ENCODE measurements around the gene MAVS.

The MAVS gene

GRCh38 chr20:3847429-3847940 lies 851 bp downstream of the MAVS start:
- TF ChIP-seq FOXP2 (optimal IDR thresholded peaks at IDR 0.05; ENCODE audit: borderline replicate concordance, extremely low read depth, extremely low read length, insufficient read depth): no peak

GRCh38 chr20:3848565-3848964 lies 1.9 kb downstream of the MAVS start:
- no peak for TF ChIP-seq FOXP2 (optimal IDR thresholded peaks at IDR 0.05; ENCODE audit: borderline replicate concordance, extremely low read depth, extremely low read length, insufficient read depth)
- TF ChIP-seq REST (IDR thresholded peaks at IDR 0.05; ENCODE audit: insufficient read depth in 1 of 2, low read depth in 2 of 2, low read length in 2 of 2): no peak
- no peak for TF ChIP-seq SIN3A (IDR thresholded peaks at IDR 0.05; ENCODE audit: borderline replicate concordance, insufficient read depth, low read length)
- no peak for TF ChIP-seq POLR2AphosphoS5 (IDR thresholded peaks at IDR 0.05; ENCODE audit: low read depth, low read length)

GRCh38 chr20:3854462-3854871 lies 7.8 kb downstream of the MAVS start:
- no peak for TF ChIP-seq POLR2AphosphoS5 (IDR thresholded peaks at IDR 0.05; ENCODE audit: low read depth, low read length)
- TF ChIP-seq SIN3A (IDR thresholded peaks at IDR 0.05; ENCODE audit: borderline replicate concordance, insufficient read depth, low read length): no peak
- TF ChIP-seq TAF1 (IDR thresholded peaks at IDR 0.05; ENCODE audit: borderline replicate concordance, insufficient read depth, low read length): no peak
- no peak for TF ChIP-seq FOXP2 (optimal IDR thresholded peaks at IDR 0.05; ENCODE audit: borderline replicate concordance, extremely low read depth, extremely low read length, insufficient read depth)
- no peak for TF ChIP-seq REST (IDR thresholded peaks at IDR 0.05; ENCODE audit: insufficient read depth in 1 of 2, low read depth in 2 of 2, low read length in 2 of 2)

GRCh38 chr20:3857405-3857804 lies 10.8 kb downstream of the MAVS start:
- TF ChIP-seq FOXP2 (optimal IDR thresholded peaks at IDR 0.05; ENCODE audit: borderline replicate concordance, extremely low read depth, extremely low read length, insufficient read depth) (no peak), TAF1 (IDR thresholded peaks at IDR 0.05; ENCODE audit: borderline replicate concordance, insufficient read depth, low read length) (no peak), SIN3A (IDR thresholded peaks at IDR 0.05; ENCODE audit: borderline replicate concordance, insufficient read depth, low read length) (no peak), POLR2AphosphoS5 (IDR thresholded peaks at IDR 0.05; ENCODE audit: low read depth, low read length) (no peak), REST (IDR thresholded peaks at IDR 0.05; ENCODE audit: insufficient read depth in 1 of 2, low read depth in 2 of 2, low read length in 2 of 2) (no peak)

GRCh38 chr20:3858689-3859088 lies 12.1 kb downstream of the MAVS start:
- TF ChIP-seq TAF1 (IDR thresholded peaks at IDR 0.05; ENCODE audit: borderline replicate concordance, insufficient read depth, low read length): no peak
- TF ChIP-seq REST (IDR thresholded peaks at IDR 0.05; ENCODE audit: insufficient read depth in 1 of 2, low read depth in 2 of 2, low read length in 2 of 2): no peak
- no peak for TF ChIP-seq POLR2AphosphoS5 (IDR thresholded peaks at IDR 0.05; ENCODE audit: low read depth, low read length)
- TF ChIP-seq SIN3A (IDR thresholded peaks at IDR 0.05; ENCODE audit: borderline replicate concordance, insufficient read depth, low read length): no peak
